T-helper 17 cell (primary cell): ENCODE results near the gene RNASE11. TPM values are rescaled to one million over a fixed set of nuclear protein-coding genes. Genes with fewer than 3 reads are reported as not detected.

Experiments used
- total RNA-seq, 4 donors: library from RNA in 2 of 4; stranded (reverse) in 2 of 4; gene quantifications; one replicate each; pipeline ENCODE4 v1.2.3 and lab custom pipeline; 2022 to 2026

Gene RNASE11
- total RNA-seq, 2 donors from 2014 or later: not detected

Other genes starting within 250 kb of the RNASE11 start
- gene PARP2, start 244.4 kb downstream of the RNASE11 start, total RNA-seq: 10 to 100 TPM; 18.1 to 22.3 TPM
- 10 to 100 TPM; 36.9 to 43.9 TPM for gene TEP1, start 174.5 kb downstream of the RNASE11 start, total RNA-seq
- gene KLHL33, start 151.8 kb downstream of the RNASE11 start, total RNA-seq: under 1 TPM; 0.39 to 0.47 TPM
- 10 to 100 TPM; 48.9 to 55.3 TPM for gene OSGEP, start 133.2 kb downstream of the RNASE11 start, total RNA-seq
- gene APEX1, start 132.8 kb downstream of the RNASE11 start, total RNA-seq: 100 to 1,000 TPM in 1 of 2 donors, 10 to 100 TPM in 1; 89.6 to 113 TPM
- 10 to 100 TPM; 58.5 to 58.9 TPM for gene PIP4P1, start 126.6 kb downstream of the RNASE11 start, total RNA-seq
- gene PNP, start 118.6 kb downstream of the RNASE11 start, total RNA-seq: 100 to 1,000 TPM in 1 of 2 donors, 10 to 100 TPM in 1; 79.8 to 127 TPM
- gene RNASE10, start 82.5 kb downstream of the RNASE11 start, total RNA-seq: under 1 TPM; 0.47 TPM
- not detected for gene RNASE9, start 27.0 kb downstream of the RNASE11 start, total RNA-seq
- not detected for gene RNASE12, start 3.4 kb upstream of the RNASE11 start, total RNA-seq
- not detected for gene OR6S1, start 53.7 kb upstream of the RNASE11 start, total RNA-seq
- under 1 TPM in 1 of 2 donors, not detected in 1; 0.63 TPM for gene RNASE4, start 96.6 kb upstream of the RNASE11 start, total RNA-seq
- gene ANG, start 100.8 kb upstream of the RNASE11 start, total RNA-seq: under 1 TPM in 1 of 2 donors, not detected in 1; 0.40 TPM
- gene EDDM3A, start 157.9 kb upstream of the RNASE11 start, total RNA-seq: not detected
- not detected for gene EDDM3B, start 180.4 kb upstream of the RNASE11 start, total RNA-seq
- gene RNASE6, start 193.3 kb upstream of the RNASE11 start, total RNA-seq: 1 to 10 TPM; 2.9 to 4.1 TPM
- not detected for gene RNASE1, start 214.8 kb upstream of the RNASE11 start, total RNA-seq